ENCODE measurements around the gene KIF23. TPM values are rescaled to one million over a fixed set of nuclear protein-coding genes. Genes with fewer than 3 reads are reported as not detected.
"Not testable (repeated sequence)": the region's sequence is repeated elsewhere in the genome, so short reads cannot be mapped to it uniquely, and the experiment has no call there.

The KIF23 gene
- total and polyA plus RNA-seq, 12 donors: 1.3 to 22.3 (median 2.4) TPM

DNA sequence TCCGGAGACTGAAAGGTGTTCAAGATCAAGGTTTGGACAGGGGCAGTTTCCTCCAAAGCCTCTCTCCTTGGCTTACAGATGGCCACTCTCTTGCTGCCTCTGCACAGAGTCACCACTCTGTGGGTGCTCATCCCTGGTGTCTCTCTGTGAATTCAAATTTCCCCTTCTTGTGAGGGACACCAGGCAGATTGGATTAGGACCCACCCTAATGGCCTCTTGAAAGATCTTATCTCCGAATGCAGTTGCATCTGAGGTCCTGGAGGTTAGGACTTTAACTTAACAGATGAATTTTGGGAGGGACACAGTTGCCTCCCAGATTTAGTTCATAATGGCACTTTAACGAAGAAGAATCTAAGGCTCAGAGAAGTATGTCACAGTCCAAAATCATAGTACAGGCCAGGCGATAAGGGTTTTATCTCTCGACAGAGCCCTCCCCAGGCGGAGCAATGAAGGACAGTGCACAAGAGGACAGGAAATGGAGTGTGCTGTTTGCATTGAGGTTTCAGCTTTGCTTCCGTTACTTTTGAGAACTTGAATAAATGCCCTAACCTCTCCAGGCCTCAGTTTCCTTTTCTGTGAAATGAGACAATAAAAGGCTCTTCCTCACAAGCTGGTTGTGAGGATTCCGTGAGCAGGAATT, 38.9 kb upstream of the KIF23 start:
- Histone ChIP-seq H3K9me3 (replicated peaks in 1 of 3) (no peaks in the 10 kb centered on the region), H3K4me3 (no peak overlapping the region), H3K4me1 (replicated peaks in 1 of 2) (peaks cover 0 to 5% of the 10 kb centered on the region in 2 donors), H3K27me3 (no peaks in the 10 kb centered on the region), H3K27ac (no peak overlapping the region), H3K36me3 (replicated peaks in 1 of 2) (no peaks in the 10 kb centered on the region)
- WGBS, 4 donors: 74 to 88% (median 81%) methylated on average over 7 to 8 of the region's 8 CpGs
- intact Hi-C loops (cut with DNase I): no loop called here
- DNase-seq: no peak
- no peak for TF ChIP-seq POLR2A (IDR thresholded peaks at IDR 0.05)
- TF ChIP-seq, protein P1, sequence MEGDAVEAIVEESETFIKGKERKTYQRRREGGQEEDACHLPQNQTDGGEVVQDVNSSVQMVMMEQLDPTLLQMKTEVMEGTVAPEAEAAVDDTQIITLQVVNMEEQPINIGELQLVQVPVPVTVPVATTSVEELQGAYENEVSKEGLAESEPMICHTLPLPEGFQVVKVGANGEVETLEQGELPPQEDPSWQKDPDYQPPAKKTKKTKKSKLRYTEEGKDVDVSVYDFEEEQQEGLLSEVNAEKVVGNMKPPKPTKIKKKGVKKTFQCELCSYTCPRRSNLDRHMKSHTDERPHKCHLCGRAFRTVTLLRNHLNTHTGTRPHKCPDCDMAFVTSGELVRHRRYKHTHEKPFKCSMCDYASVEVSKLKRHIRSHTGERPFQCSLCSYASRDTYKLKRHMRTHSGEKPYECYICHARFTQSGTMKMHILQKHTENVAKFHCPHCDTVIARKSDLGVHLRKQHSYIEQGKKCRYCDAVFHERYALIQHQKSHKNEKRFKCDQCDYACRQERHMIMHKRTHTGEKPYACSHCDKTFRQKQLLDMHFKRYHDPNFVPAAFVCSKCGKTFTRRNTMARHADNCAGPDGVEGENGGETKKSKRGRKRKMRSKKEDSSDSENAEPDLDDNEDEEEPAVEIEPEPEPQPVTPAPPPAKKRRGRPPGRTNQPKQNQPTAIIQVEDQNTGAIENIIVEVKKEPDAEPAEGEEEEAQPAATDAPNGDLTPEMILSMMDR (IDR thresholded peaks at IDR 0.05): no peak

DNA sequence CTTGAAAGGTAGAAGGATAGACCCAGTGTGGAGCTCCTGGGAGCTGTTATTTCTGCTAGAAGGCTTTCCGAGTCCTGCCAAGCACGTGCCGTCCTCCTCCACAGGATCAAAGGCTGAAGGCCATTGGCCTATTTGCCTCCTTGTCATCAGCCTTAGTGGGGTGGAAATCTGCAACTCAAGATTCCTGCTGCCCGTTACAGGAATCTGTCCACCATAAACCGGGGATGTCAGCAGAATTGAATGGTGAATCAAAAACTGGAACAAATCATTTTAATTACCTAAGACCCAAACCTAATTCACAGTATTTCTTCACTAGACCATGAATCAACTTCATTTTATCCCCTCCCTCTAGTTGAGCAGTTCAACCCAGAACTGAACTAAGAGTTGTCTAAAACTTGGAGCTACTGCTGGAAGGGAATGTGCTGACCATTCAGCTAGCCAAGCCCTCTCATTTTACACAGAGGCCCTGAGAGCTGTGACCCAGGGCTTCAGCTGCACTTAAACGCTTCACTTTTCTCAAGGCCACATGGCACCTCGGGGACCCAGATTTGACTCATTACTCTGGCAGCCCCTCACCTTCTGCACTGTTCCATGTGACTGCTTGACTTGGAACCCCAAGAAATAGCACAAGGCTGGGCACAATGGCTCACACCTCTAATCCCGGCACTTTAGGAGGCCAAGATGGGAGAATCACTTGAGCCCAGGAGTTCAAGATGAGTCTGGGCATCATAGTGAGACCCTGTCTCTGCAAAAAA, 36.8 kb upstream of the KIF23 start:
- 46 to 67% (median 59%) methylated on average over 8 of the region's 8 CpGs for WGBS, 4 donors
- no peaks in the 10 kb centered on the region for H3K36me3 ChIP-seq (replicated peaks in 1 of 2)
- H3K4me1 ChIP-seq (replicated peaks in 1 of 2): peaks cover 0 to 5% of the 10 kb centered on the region in 2 donors
- H3K9me3 ChIP-seq (replicated peaks in 1 of 3): no peaks in the 10 kb centered on the region
- TF ChIP-seq, protein P1 (IDR thresholded peaks at IDR 0.05): no peak
- TF ChIP-seq POLR2A (IDR thresholded peaks at IDR 0.05): no peak
- H3K4me3 ChIP-seq: no peak overlapping the region
- DNase-seq: peak in 6 of 7 donors; percentile 29 to 65 (median 56)
- H3K27ac ChIP-seq: no peak overlapping the region
- intact Hi-C loops (cut with DNase I): no loop called here
- H3K27me3 ChIP-seq: no peaks in the 10 kb centered on the region

DNA sequence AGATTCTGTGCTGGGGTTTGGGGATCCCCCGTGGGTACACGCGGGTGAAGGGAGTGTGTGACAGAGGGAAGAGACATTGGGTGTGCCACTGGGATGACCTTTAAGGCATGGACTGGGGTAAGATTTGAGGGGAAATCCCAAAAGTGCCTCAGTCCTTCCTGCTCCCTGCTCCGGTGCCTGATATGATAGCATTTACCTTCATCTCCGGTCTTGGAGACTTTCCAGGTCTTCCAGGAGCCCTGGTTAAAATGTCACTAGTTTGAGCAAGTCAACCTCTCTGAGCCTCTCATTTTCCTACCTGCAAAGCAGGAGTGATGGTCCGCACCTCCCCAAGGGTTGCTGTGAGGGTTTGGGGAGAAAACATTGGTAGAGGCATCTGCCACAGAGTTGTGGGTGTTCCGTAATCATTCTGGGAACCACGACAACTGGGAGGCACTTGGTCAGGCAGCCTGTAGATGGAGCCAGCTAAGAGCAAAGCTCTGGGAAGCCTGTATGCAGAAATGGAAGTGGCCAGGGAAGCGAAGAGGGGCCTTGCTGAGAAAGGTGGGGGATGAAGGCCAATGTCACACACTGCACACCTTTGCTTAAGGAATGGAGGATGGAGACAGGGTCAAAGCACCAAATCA, 33.9 kb upstream of the KIF23 start:
- TF ChIP-seq, protein P1 (IDR thresholded peaks at IDR 0.05): no peak
- TF ChIP-seq POLR2A (IDR thresholded peaks at IDR 0.05): no peak
- Histone ChIP-seq H3K27ac (no peak overlapping the region), H3K36me3 (replicated peaks in 1 of 2) (no peaks in the 10 kb centered on the region), H3K27me3 (no peaks in the 10 kb centered on the region), H3K4me1 (replicated peaks in 1 of 2) (peaks cover 0 to 5% of the 10 kb centered on the region in 2 donors), H3K4me3 (no peak overlapping the region), H3K9me3 (replicated peaks in 1 of 3) (no peaks in the 10 kb centered on the region)
- DNase-seq: peak in 3 of 7 donors; percentile 7 to 25 (median 14)
- WGBS, 4 donors: 79 to 83% (median 81%) methylated on average over 9 of the region's 9 CpGs
- intact Hi-C loops (cut with DNase I): loop anchor here in 1 of 2 donors (10.0 kb wide), 1 partner anchor 85 kb away; the partner anchor contains the start of gene PAQR5

DNA sequence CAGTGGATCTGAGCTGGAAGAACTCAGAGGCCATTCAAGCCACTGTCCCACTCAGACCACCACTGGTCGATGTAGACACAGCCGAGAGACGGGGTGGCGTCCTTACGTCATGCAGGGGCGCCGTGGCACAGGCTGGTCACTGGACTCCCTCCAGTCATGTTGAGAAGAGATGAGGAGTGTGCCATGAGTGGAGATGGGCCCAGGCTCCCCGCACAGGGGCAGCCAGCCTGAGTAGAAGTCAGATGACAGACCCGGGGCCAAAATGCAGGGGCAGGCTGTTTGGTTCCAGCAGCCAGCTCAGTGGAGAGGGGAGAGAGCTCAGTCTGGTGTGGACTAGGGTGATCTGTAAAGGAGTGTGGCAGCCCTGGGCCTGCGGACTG, 33.4 kb upstream of the KIF23 start:
- TF ChIP-seq, protein P1 (IDR thresholded peaks at IDR 0.05): no peak
- TF ChIP-seq POLR2A (IDR thresholded peaks at IDR 0.05): no peak
- DNase-seq: peak in 3 of 7 donors; percentile 9 to 41 (median 12)
- H3K36me3 ChIP-seq (replicated peaks in 1 of 2): no peaks in the 10 kb centered on the region
- 93 to 95% (median 94%) methylated on average over 10 of the region's 10 CpGs for WGBS, 4 donors
- intact Hi-C loops (cut with DNase I): loop anchor here in 1 of 2 donors (10.0 kb wide), 1 partner anchor 86 kb away; the partner anchor contains the start of gene PAQR5
- H3K27ac ChIP-seq: no peak overlapping the region
- H3K27me3 ChIP-seq: no peaks in the 10 kb centered on the region
- H3K9me3 ChIP-seq (replicated peaks in 1 of 3): no peaks in the 10 kb centered on the region
- peaks cover 0 to 5% of the 10 kb centered on the region in 2 donors for H3K4me1 ChIP-seq (replicated peaks in 1 of 2)
- no peak overlapping the region for H3K4me3 ChIP-seq

DNA sequence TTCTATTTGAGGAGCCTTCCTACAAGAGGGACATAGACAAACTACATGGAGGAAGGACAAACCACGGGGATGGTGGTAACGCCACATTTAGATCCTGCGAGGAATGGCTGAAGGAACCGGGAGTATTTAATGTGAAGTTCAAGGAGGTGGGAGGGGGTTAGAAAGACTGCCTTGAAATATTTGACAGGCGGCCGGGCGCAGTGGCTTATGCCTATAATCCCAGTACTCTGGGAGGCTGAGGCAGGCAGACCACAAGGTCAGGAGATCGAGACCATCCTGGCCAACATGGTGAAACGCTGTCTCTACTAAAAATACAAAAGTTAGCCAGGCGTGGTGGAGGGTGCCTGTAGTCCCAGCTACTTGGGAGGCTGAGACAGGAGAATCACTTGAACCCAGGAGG, 32.0 kb upstream of the KIF23 start:
- intact Hi-C loops (cut with DNase I): loop anchor here in 1 of 2 donors (10.0 kb wide), 1 partner anchor 87 kb away; the partner anchor contains the start of gene PAQR5
- H3K27me3 ChIP-seq; H3K4me3 ChIP-seq; H3K9me3 ChIP-seq (replicated peaks in 1 of 3); H3K27ac ChIP-seq; H3K36me3 ChIP-seq (replicated peaks in 1 of 2); H3K4me1 ChIP-seq (replicated peaks in 1 of 2): not testable (repeated sequence)
- DNase-seq: peak in 2 of 7 donors; percentile 4 to 23
- 94 to 97% (median 95%) methylated on average over 10 of the region's 10 CpGs for WGBS, 4 donors

DNA sequence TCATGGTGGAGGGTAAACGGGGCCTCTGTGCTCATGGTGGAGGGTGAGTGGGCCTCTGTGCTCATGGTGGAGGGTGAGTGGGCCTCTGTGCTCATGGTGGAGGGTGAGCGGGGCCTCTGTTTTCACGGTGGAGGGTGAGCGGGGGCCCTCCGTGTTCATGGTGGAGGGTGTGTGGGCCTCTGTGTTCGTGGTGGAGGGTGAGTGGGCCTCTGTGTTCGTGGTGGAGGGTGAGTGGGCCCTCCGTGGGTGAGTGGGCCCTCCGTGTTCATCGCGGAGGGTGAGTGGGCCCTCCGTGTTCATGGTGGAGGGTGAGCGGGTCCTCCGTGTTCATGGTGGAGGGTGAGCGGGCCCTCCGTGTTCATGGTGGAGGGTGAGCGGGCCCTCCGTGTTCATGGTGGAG, 30.1 kb upstream of the KIF23 start:
- 95 to 96% (median 96%) methylated on average over 5 to 15 of the region's 18 CpGs; no CpG with 5 or more reads in 1 of the 4 donors for WGBS, 4 donors
- H3K9me3 ChIP-seq (replicated peaks in 1 of 3); H3K4me1 ChIP-seq (replicated peaks in 1 of 2); H3K4me3 ChIP-seq; H3K27ac ChIP-seq; H3K36me3 ChIP-seq (replicated peaks in 1 of 2); H3K27me3 ChIP-seq: not testable (repeated sequence)
- intact Hi-C loops (cut with DNase I): loop anchor here in 1 of 2 donors (10.0 kb wide), 1 partner anchor 89 kb away; the partner anchor contains the start of gene PAQR5
- DNase-seq: peak in 1 of 7 donors; percentile 33
